Measurements from ENCODE around the gene BRINP3. TPM values are rescaled to one million over a fixed set of nuclear protein-coding genes. Genes with fewer than 3 reads are reported as not detected.

The BRINP3 gene
- total RNA-seq, 1 donor from 2014 or later = not detected

DNA sequence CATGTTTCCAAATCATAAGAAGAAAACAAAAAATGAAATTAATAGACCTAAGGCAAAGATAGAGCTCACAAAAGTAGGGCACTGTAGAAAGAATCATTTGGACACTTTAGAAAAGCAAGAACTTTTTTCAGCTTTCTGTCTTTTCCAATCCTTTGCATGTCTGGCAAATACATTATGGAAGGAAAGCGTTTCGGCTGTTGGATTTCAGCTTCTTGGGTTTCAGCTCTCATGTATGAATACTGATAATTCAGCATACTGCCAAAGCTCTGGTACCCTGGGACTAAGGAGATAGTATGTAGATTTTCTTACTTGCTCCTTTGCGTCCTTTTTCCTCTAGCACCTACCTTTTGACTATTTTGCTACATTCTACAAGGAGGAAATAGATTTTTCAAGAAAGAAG, 375.9 kb downstream of the BRINP3 start:
- TF ChIP-seq, protein P1, sequence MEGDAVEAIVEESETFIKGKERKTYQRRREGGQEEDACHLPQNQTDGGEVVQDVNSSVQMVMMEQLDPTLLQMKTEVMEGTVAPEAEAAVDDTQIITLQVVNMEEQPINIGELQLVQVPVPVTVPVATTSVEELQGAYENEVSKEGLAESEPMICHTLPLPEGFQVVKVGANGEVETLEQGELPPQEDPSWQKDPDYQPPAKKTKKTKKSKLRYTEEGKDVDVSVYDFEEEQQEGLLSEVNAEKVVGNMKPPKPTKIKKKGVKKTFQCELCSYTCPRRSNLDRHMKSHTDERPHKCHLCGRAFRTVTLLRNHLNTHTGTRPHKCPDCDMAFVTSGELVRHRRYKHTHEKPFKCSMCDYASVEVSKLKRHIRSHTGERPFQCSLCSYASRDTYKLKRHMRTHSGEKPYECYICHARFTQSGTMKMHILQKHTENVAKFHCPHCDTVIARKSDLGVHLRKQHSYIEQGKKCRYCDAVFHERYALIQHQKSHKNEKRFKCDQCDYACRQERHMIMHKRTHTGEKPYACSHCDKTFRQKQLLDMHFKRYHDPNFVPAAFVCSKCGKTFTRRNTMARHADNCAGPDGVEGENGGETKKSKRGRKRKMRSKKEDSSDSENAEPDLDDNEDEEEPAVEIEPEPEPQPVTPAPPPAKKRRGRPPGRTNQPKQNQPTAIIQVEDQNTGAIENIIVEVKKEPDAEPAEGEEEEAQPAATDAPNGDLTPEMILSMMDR (conservative IDR thresholded peaks at IDR 0.05; ENCODE audit: low read depth, low read length) = no peak
- no peak for DNase-seq (ENCODE audit: low read depth)
- no peak overlapping the region for H3K4me3 ChIP-seq (ENCODE audit: low read depth, low read length)

DNA sequence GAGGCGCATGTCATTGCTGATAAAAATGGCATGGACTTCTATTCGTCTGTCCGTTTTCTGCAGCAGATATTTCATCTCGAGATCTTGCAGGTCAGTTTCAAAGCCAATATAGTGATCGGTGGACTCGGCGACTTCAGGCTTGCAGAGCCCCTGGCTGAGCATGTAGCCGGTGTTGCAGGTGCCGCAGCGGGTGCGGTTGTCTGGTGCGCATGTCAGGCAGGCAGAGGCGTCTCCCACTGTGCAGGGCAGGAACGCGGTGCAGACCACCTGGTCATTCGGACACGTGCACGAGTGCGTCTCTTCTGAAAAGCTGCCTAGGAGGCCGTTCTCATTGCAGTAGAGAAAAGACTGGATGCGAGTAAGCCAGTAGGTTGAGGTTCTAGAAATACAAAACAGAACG, 378.9 kb downstream of the BRINP3 start:
- H3K4me3 ChIP-seq (ENCODE audit: low read depth, low read length) = no peak overlapping the region
- TF ChIP-seq, protein P1 (conservative IDR thresholded peaks at IDR 0.05; ENCODE audit: low read depth, low read length) = no peak
- DNase-seq (ENCODE audit: low read depth) = no peak

DNA sequence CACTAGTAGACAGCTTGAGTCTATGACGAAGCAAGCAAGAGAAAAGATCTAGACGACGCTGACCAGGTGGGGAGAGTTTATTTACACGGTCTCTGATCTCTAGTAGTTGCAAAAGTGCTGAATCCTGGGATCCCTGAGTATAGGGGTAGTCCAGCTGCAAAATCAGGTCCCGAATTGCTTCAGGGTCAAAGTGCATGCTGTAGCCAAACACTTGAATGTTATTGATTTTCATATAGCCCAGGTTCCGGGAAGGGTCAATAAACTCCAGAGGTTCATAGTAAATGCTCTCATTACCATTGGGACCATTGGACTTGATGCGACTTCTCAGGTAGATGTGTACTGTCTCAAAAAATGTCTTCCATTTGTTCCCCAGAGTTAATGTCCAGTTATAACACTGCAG, 379.6 kb downstream of the BRINP3 start:
- DNase-seq (ENCODE audit: low read depth) = no peak
- H3K4me3 ChIP-seq (ENCODE audit: low read depth, low read length) = no peak overlapping the region
- TF ChIP-seq, protein P1 (conservative IDR thresholded peaks at IDR 0.05; ENCODE audit: low read depth, low read length) = no peak

DNA sequence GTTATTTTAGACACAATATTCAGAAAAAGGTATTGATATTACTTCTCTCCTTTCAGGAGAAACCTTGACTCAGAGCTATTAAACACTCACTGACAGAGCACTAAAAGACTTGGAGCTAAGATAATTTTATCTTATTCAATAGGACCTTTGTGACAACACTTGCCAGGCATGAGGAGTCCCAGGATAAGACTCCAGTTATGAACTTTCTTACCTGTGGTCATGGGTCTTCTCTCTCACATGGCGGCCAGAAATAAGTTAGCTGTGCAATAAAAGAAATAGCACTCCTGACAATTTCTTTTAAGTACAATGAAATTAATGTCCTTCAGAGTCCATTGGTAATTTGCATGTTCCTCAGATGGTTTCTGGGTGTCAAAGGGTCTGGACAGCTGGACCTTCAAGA, 382.1 kb downstream of the BRINP3 start:
- H3K4me3 ChIP-seq (ENCODE audit: low read depth, low read length) = no peak overlapping the region
- TF ChIP-seq, protein P1 (conservative IDR thresholded peaks at IDR 0.05; ENCODE audit: low read depth, low read length) = no peak
- DNase-seq (ENCODE audit: low read depth) = no peak

DNA sequence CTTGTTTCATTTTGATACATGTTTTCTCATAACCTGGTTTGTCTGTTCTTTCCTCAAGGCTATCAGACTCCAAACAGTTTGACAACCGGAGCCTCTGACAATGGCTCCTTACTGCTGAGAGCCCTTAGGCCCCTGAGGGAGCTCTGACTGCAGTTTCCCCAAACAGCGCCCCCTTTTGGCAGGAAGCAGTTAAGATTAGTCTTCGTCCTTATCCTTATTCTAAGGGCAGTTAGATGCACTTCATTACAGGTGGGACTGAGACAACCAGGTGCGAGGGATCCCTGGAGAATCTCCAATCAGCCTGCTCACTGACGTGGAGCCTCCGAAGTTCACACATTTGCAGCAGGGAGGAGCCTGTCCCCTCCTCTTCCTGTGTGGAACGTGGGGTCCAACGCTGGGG, 393.1 kb downstream of the BRINP3 start:
- TF ChIP-seq, protein P1 (conservative IDR thresholded peaks at IDR 0.05; ENCODE audit: low read depth, low read length) = peak; percentile 39
- H3K4me3 ChIP-seq (ENCODE audit: low read depth, low read length) = no peak overlapping the region
- no peak for DNase-seq (ENCODE audit: low read depth)

DNA sequence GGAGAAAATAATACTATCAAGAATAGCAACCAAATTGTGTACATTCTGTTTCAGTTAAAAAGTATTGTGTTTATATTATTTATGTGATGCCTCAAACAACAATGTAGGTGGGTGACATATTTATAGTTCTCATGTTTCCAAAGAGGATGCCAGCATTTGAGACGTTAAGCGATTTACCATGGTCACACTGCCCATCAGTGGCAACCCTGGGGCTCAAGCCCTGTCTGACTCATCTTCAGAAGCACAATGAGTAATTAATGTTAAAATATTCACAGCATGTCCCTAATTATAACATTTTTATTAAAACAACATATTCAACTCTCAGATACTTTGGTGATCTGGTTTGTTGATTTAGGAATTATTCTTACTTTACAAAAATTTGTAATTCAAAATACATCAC, 409.4 kb downstream of the BRINP3 start:
- H3K4me3 ChIP-seq (ENCODE audit: low read depth, low read length) = no peak overlapping the region
- TF ChIP-seq, protein P1 (conservative IDR thresholded peaks at IDR 0.05; ENCODE audit: low read depth, low read length) = no peak
- no peak for DNase-seq (ENCODE audit: low read depth)

DNA sequence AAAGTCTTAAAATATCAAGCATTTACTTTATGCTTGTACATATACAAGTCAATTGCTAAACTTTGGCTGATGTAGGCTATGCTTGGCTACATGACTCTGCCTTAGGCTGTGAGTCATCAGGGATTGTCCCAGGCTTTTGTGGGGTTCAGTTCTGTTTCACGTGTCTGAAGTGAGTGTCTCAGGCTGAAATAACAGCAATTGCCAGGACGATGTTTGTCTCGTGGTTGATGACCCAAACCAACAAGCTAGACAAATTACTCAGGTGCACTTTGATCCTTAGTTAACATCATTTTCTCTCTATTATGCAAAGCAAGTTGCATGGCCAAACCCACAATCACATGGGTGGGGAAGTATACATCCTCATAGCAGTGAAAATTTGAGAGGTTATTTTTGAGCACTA, 410.1 kb downstream of the BRINP3 start:
- peak; percentile 64 for DNase-seq (ENCODE audit: low read depth)
- TF ChIP-seq, protein P1 (conservative IDR thresholded peaks at IDR 0.05; ENCODE audit: low read depth, low read length) = no peak
- no peak overlapping the region for H3K4me3 ChIP-seq (ENCODE audit: low read depth, low read length)
